Frontal cortex (tissue), 4 donors: ENCODE results near the gene HDGFL3. TPM values are rescaled to one million over a fixed set of nuclear protein-coding genes. Genes with fewer than 3 reads are reported as not detected.
"Not testable (repeated sequence)": the region's sequence is repeated elsewhere in the genome, so short reads cannot be mapped to it uniquely, and the experiment has no call there.

Source experiments
- DNase-seq, 2 donors: peaks; one replicate each; pipeline ENCODE4 v3.0.0; 2012; ENCODE audit warnings: low spot score in 2 of 2
- FAIRE-seq: peaks from 2 replicates; lab custom pipeline; 2012; peaks lifted over from hg19 to GRCh38; lab: Jason Lieb, UNC
- total RNA-seq: library from RNA; depleted of rRNA; stranded (reverse); fragments of >200 nt; gene quantifications from one replicate; pipeline ENCODE4 v1.2.3, GENCODE V29; 2014
- donor health status: control.
- donor health status: control.
- donor health status: control.

HDGFL3 gene
- total RNA-seq = 135 TPM

DNA sequence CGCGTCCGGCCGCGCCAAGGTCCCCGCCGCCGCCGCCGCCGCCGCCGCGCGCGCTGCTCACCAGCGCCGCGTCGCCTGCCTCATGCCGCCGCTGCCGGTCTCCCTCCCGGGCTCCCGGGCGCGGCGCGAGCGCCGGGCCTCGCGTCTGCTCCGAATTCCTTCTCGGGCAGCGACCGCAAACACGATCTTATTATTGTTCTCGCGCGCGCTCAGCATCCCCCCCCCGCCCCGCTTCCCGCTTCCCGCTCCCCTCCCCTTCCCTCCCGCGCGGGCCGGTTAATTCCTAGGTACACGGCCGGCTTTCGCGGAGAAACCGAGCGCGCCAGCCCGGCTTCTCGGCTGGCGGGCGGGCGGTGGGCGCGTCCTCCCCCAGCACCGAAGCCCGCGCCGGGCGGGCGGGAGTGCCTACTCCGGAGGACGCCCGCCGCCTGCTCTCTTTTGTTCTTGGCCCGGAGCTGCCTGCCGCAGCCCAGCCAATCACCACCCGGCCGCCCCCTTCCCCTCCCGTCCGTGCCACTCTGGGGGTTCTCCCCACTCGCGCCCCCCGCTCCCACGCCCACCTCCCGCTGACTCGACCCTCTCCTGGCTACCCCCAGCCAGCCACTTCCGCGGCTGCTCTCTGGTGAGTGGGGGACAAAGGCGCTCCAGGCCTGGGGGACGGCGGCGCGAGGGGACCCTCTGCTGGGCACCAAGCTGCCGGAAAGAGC lies at the start of gene HDGFL3:
HDGFL3 (minus strand) TSS at position 164 of the 707 bp plus-strand sequence. CDS start 409 bp downstream, outside the sequence.
- no peak for DNase-seq
- FAIRE-seq = no peak

DNA sequence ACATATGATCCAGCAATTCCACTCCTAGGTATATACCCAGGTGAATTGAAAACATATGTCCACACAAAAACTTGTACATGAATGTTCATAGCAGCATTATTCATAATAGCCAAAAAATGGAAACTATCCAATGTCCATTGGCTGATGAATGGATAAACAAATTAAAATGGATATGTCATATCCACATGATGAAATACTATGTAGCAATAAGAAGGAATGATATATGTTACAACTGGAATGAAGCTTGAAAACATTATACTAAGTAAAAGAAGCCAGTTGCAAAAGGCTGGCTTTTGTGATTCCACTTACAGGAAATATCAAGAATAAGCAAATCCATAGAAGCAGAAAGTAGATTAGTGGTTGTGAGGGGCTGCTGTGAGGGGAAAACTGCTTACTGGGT lies 43.2 kb upstream of the HDGFL3 start:
- DNase-seq = no peak
- no peak for FAIRE-seq

DNA sequence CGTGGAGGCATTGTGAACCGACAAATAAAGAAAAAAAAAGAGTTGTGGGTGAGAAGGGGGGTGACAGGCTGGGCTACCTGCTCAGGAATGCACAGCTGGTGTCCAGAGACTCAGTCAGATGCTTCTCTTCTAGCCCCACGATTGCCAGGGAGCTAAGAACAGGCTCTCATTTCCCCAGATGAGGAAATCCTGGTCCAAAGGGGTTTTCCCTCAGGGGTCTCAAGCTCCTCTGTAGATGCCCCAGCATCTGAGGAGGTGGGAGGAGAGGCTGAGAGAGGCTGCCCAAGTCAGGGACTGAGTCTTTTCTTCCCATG lies 41.4 kb upstream of the HDGFL3 start:
- FAIRE-seq (no peak), DNase-seq (no peak)

DNA sequence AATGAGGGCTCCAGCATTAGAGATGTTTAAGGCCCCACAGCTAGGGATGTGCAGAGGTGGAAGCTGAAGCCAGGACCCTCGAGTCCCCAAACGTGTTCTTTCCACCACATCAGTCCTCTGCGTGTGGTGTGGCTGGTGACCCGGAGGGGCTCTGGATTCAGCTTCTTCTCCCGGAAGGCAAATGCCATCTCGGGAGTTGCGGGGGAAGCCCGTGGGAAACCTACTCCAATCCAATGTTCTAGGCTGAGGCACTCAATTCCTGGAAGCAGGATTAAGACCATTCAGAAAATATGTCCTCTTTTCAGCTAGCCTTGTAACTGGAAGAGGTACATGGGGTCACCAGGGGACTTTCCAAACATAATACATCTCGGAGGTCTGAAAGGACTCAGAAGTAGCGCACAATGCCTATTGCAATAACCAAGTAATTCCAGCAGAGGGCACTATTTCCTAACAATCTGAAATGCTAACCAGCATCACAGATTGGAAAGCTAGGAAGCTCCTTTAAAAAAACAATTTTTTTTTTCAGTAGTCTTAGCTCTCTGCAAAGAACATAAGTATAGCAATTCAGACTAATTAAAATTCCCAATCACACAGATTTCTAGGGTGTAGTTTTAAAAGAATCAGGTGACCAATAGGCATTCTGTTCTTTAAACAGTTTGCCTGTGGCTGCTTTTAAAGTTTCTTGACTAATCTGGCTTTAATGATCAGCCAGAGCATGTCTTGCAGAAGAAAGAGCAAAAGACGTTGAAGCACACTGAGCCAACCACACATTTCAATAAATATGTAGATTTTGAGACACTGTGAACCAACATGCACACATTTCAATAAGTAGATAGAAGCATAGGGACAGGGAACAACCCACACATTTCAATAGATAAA lies 40.8 kb upstream of the HDGFL3 start:
- FAIRE-seq (peak; percentile 21), DNase-seq (peak in 1 of 2 donors; percentile 23)

DNA sequence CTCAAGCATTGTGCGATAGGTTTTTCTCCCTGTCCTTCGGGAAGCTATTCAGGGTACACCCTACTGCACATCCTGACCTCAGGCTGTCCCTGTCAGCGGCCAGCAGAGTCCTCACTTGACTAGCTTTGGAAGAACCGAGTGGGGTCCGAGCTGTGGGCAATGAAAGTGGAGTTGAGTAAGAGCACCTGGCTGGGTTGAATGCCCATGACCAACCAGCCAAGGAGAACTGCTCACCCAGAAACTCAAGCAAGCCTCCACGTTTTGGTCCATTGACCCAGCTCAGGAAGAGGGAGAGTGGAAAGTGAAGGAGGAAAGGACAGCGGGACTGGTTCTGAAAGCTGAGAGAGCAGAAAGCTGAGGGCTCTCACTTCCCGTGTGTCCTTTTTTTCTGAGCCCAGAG lies 36.0 kb upstream of the HDGFL3 start:
- no peak for FAIRE-seq
- no peak for DNase-seq

DNA sequence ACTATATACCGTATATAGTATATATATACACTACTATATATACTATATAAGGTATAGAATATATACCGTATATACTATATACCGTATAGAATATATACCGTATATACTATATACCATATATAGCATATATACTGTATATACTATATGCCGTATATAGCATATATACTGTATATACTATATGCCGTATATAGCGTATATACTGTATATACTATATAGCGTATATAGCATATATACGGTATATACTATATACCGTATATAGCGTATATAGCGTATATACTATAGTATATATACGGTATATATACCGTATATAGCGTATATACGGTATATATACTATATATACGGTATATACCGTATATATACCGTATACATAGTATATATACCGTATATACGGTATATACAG lies 22.6 kb upstream of the HDGFL3 start:
- no peak for DNase-seq
- FAIRE-seq = no peak

DNA sequence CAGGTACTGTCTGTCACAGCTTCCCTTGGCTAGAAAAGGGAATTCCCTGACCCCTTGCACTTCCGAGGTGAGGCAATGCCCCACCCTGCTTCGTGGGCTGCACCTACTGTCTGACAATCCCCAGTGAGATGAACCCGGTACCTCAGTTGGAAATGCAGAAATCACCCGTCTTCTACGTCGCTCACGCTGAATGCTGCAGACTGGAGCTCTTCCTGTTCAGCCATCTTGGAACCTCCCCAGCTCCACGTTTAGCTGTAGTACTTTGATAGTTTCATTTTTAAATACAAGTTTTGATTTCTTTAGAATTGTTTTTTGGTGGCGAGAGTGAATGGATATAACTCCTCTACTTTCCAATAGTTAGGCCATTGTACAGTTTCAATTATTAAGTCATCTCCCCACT lies 17.8 kb upstream of the HDGFL3 start:
- no peak for FAIRE-seq

DNA sequence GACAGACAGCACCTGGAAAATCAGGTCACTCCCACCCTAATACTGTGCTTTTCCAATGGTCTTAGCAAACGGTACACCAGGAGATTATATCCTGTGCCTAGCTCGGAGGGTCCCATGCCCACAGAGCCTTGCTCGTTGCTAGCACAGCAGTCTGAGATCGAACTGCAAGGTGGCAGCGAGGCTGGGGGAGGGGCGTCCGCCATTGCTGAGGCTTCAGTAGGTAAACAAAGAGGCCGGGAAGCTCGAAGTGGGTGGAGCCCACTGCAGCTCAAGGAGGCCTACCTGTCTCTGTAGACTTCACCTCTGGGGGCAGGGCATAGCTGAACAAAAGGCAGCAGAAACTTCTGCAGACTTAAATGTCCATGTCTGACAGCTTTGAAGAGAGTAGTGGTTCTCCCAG lies 14.2 kb upstream of the HDGFL3 start:
- FAIRE-seq, DNase-seq: not testable (repeated sequence)

More for the DNA sequence above, 17.8 kb upstream of the HDGFL3 start:
- no peak for DNase-seq

DNA sequence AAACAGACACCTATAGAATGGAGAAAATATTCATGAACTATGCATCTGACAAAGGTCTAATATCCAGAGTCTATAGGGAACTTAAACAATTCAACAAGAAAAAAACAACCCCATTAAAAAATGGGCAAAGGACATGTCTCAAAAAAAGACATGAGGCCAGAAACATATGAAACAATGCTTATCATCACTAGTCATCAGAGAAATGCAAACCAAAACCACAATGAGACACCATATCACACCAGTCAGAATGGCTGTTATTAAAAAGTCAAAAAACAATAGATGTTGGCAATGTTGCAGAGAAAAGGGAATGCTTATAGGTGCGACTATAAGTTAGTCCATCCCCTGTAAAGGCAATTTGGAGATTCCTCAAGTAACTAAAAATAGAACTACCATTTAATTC lies 11.4 kb upstream of the HDGFL3 start:
- no peak for DNase-seq
- FAIRE-seq = no peak

DNA sequence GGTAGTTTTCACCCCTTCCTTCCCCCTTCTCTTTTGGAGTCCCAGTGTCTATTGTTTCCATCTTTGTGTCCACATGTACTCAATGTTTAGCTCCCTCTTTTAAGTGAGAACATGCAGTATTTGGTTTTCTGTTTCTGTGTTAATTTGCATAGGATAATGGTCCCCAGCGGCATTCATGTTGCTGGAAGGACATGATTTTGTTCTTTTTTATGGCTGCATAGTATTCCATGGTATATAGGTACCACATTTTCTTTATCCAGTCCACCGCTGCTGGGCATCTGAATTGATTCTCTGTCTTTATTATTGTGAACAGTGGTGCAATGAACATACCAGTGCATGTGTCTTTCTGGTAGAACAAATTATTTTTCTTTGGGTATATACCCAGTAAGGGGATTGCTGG lies 7.7 kb upstream of the HDGFL3 start:
- no peak for FAIRE-seq

DNA sequence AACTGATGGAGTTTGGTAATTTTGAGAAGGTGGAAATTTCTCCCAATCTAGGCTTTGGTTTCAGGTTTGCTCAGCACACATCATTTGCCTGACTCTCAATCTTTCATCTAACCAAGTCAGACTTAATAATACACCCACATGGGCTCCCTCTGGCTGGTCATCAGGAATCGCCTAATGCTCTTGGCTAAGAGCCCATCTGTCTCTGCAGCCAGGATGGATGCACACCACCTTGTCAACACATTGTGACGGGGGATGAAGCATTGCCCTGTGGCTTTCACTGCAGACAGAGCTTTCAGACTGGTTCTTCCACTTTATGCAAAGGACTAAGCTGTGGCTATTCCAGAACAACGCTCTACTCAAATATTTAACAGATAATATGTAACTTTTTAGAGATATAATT lies 3.0 kb upstream of the HDGFL3 start:
- FAIRE-seq = no peak

More for the DNA sequence above, 7.7 kb upstream of the HDGFL3 start:
- no peak for DNase-seq

DNA sequence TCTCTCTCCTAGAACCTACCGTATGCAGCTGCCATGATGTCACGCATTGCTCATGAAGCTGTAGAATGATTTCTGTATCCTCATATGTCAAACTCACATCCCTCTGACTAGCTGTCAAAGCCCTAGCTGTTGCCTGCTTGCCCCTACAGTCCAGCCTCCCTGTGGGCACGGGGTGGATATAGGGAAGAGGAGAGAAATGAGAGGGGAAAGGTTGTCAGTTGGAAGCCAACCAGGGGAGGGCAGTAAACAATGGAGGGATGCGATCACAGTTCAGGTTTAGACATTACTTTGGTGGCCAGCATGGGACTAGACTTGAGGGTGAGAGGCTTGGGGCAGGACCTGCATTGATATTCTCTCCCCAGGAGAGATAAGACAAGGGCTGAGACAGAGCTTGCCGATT lies 1.7 kb upstream of the HDGFL3 start:
- FAIRE-seq (no peak), DNase-seq (no peak)

More for the DNA sequence above, 3.0 kb upstream of the HDGFL3 start:
- DNase-seq = no peak

DNA sequence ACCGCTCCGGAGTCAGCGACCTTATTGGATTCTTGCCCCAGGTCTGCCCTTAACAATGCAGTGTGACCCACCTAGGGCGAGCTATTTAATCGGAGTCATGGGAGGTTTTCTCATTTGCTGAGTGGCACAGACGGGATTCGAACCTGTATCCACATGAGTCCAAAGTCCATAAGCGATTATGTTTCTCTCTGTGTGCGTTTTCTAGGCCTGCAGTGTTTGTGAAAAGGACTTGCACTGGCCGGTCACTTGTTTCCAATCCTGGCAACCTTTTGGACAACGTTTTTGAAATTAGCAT lies 691 bp upstream of the HDGFL3 start:
- DNase-seq (no peak), FAIRE-seq (no peak)

DNA sequence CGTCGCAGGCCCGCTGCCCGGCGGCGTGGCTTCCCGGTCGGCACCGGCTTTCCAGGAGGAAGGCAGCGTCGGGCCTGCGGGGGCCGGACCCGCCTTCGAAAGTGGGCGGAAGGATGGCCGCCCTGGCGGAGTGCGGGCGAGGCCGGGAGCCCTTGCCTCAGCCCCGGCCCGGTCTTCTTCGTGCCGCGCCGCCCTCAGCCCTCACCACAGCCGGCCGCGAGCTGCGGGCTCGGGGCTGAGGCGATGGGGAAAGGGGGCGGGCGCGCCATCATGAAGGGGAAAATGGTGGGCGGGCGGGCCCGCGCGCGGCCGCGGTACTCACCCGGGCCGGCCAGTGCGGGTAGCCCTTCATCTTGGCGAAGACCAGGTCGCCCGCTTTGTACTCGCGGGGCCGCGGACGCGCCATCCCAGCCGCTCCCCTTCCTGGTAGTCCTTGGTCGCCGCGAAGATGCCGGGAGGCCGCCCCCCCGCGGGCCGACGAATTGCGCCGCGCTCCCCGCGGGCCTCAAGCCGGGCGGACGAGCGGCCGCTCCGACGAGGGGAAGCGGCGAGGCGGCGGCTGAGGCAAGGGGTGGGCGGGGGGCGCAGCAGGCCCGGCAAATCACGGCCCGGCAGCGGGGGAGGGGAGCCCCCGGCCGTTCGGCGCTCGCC lies 489 bp downstream of the HDGFL3 start:
- peak; percentile 66 to 76 for DNase-seq
- no peak for FAIRE-seq

DNA sequence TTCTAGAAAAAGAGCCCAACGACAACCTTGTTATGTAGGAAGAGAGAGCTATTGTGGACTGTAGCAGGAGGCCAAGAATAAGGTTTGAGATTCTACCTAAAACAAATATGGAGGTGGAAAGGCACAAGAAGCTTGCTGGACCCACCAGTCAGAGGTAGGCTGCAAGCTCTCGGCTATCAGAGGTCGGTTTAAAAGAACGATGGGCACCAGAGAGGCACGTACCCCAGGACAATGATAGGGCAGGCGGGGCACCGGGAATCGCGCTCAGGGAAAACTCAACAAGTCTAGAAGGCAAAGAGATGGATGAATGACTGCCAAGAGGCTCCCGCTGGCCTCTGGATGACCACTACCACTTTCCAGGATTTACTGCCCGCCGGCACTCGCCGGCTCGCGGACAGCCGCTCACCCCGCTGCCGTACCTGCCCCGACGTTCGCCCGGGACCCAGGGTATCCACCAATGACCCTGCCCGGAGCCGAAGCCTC lies 1.1 kb downstream of the HDGFL3 start:
- no peak for FAIRE-seq

DNA sequence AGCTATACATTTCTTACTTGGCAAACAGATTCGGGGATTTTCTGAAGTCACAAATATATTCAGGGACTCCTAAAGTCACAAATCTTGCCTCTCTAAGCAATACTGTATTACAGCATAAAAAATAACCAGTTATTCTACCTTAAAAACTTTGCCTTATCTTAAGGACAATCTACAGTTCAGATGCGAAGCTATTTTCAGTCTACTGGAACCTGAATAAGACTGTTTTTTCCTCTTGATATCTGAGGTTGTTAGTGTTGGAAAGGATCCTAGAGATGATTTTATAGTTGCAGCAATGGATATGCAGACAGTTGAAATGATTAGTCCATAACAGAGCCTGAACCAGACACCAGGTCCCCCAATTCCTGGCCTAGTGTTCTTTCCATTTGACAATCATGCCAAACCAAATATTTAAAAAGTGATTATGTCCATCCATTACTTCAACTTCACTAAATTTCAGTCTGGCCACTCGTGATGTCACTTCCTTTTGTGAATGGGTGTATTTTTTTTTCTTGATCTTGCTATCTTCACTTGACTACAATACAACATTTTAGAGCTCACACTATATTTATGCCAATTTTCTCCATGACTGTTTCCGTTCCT lies 1.8 kb downstream of the HDGFL3 start:
- FAIRE-seq (no peak), DNase-seq (no peak)

More for the DNA sequence above, 1.1 kb downstream of the HDGFL3 start:
- DNase-seq = no peak

DNA sequence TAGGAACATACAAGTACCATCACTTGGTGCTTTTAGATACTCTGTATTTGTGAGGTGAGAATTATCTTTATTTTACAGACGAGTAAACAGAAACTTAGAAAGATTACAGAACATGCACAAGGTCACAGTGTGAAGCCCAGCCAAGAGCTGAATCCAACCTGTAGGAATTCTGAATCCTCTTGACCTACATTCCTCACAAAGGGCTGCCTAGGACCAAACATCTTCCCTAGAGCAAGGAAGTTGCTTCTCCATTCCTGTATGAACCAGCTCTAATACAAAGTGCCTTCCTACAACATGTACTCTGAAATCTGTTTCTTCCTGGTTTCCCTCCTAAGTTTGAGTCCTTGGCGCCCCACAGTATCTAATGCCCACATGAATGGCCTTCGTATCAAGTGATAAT lies 2.9 kb downstream of the HDGFL3 start:
- DNase-seq = no peak
- FAIRE-seq = no peak

DNA sequence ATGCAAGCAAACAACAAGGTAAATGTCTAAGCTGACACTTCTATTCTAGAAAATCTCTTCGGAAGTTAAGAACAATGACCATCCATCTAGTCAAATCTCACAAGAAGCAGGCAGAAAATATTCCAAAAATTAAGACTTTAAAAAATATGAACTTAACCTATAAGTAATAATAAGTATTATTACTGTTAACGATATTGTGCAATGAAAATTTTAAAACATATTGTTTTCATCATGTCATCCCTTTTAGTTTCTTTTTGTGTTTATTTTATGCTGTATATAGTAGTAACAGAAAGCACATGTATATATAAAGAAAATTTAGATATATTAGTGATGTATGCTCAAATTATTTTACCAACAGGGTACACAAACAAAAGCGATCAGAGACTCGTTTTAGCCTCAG lies 4.1 kb downstream of the HDGFL3 start:
- DNase-seq (no peak), FAIRE-seq (no peak)

DNA sequence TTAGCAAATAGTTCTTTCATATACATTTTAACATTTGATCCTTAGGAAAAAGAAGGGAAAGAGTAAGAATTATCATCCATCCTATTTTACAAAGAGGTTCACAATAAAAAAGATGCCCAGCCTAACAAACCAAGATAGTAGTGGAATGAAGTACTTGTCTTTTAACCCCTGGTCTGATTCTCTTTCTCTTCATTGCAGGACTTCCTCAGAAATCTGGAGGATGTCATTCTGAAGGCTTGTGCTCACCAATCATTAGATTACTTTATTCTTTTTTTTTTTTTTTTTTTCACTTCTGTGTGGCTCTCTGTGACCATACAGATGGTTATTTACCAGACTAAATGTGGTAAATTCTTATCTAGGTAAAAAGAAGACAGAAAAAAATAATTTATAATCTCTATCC lies 7.0 kb downstream of the HDGFL3 start:
- no peak for DNase-seq
- FAIRE-seq = no peak

DNA sequence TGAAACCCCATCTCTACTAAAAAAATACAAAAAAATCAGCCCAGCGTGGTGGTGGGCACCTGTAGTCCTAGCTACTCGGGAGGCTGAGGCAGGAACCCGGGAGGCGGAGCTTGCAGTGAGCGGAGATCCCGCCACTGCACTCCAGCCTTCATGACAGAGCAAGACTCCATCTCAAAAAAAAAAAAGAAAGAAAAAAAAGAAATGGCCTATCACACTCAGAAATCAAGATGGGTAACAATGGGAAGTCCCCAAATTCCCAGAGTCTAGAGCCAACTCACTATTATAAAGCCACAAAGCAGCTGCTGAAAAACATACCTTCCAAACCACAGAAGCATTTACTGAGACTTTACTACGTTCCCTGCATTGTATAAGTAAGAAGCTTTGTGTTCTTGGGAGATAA lies 7.5 kb downstream of the HDGFL3 start:
- FAIRE-seq (no peak), DNase-seq (no peak)

DNA sequence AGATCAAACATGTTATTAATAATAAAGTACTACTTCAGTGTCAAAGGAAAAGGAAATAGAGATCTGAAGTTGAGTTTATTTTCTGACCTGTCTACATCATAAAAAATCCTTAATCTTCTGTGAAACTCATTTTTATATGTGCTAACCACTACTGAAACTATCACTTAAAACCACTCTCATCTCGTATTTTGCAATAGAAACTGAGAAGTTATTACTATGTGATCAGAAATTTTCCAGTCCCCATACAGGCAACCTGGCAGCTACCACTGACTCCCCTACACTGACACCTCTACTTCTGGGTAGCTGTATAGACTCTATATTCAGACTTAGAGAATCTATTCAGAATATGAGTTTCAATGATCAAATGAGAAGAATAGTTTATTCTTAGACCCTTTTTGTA lies 8.3 kb downstream of the HDGFL3 start:
- DNase-seq (no peak), FAIRE-seq (no peak)
